HG03135 (cell line): Measurements from ENCODE around the gene EPHA4.
"Not testable (repeated sequence)": the region's sequence is repeated elsewhere in the genome, so short reads cannot be mapped to it uniquely, and the experiment has no call there.

ENCODE experiments used
- ATAC-seq: cut with Tn5 transposase; IDR thresholded peaks from one replicate; pipeline ENCODE4 v1.9.1; 2021; ENCODE audit warnings: mild to moderate bottlenecking, moderate library complexity; ENCODE audit not compliant: unreplicated experiment

The EPHA4 gene

GRCh38 chr2:221511325-221511724, 60.8 kb downstream of the EPHA4 start:
- ATAC-seq = not testable (repeated sequence)

- ATAC-seq = no peak
These were observed 65.6 kb downstream of the EPHA4 start for GRCh38 chr2:221506469-221506868.

GRCh38 chr2:221505605-221506004, 66.5 kb downstream of the EPHA4 start:
- no peak for ATAC-seq

- no peak for ATAC-seq
These were observed 67.2 kb downstream of the EPHA4 start for GRCh38 chr2:221504905-221505304.

GRCh38 chr2:221503965-221504364, 68.1 kb downstream of the EPHA4 start:
- no peak for ATAC-seq

- ATAC-seq = no peak
These were observed 69.7 kb downstream of the EPHA4 start for GRCh38 chr2:221502270-221503010.

- ATAC-seq = no peak
These were observed 70.2 kb downstream of the EPHA4 start for GRCh38 chr2:221501883-221502269.

- no peak for ATAC-seq
These were observed 70.8 kb downstream of the EPHA4 start for GRCh38 chr2:221501210-221501882.

GRCh38 chr2:221500501-221501209, 71.4 kb downstream of the EPHA4 start:
- ATAC-seq = no peak

GRCh38 chr2:221495731-221496130, 76.4 kb downstream of the EPHA4 start:
- ATAC-seq = no peak

GRCh38 chr2:221494556-221494955, 77.5 kb downstream of the EPHA4 start:
- no peak for ATAC-seq

- no peak for ATAC-seq
These were observed 78.7 kb downstream of the EPHA4 start for GRCh38 chr2:221493391-221493790.

- no peak for ATAC-seq
These were observed 79.5 kb downstream of the EPHA4 start for GRCh38 chr2:221492636-221493035.

GRCh38 chr2:221490506-221491060, 81.5 kb downstream of the EPHA4 start:
- no peak for ATAC-seq

- no peak for ATAC-seq
These were observed 83.8 kb downstream of the EPHA4 start for GRCh38 chr2:221488136-221488807.

- no peak for ATAC-seq
These were observed 86.0 kb downstream of the EPHA4 start for GRCh38 chr2:221486106-221486505.

GRCh38 chr2:221485503-221485870, 86.6 kb downstream of the EPHA4 start:
- no peak for ATAC-seq

GRCh38 chr2:221484761-221485502, 87.2 kb downstream of the EPHA4 start:
- ATAC-seq = no peak

- no peak for ATAC-seq
These were observed 89.2 kb downstream of the EPHA4 start for GRCh38 chr2:221482666-221483455.

GRCh38 chr2:221480821-221481220, 91.3 kb downstream of the EPHA4 start:
- ATAC-seq = no peak
